Stimulated activated CD8-positive, alpha-beta memory T cell treated with anti-CD3 and anti-CD28 coated beads, Interleukin-4, amount 100 ng/mL, for 1 hour (primary cell): ENCODE measurements around the gene GCGR.
A peak's percentile ranks its signal among the peaks of the same experiment; 100 is the strongest.
"Not testable (repeated sequence)": the region's sequence is repeated elsewhere in the genome, so short reads cannot be mapped to it uniquely, and the experiment has no call there.

ENCODE experiments used
- DNase-seq, 2 donors: peaks; one replicate each; pipeline ENCODE4 v3.0.0-alpha.2; 2020; ENCODE audit warnings: low read depth in 2 of 2, low spot score in 1 of 2

GCGR gene

DNA sequence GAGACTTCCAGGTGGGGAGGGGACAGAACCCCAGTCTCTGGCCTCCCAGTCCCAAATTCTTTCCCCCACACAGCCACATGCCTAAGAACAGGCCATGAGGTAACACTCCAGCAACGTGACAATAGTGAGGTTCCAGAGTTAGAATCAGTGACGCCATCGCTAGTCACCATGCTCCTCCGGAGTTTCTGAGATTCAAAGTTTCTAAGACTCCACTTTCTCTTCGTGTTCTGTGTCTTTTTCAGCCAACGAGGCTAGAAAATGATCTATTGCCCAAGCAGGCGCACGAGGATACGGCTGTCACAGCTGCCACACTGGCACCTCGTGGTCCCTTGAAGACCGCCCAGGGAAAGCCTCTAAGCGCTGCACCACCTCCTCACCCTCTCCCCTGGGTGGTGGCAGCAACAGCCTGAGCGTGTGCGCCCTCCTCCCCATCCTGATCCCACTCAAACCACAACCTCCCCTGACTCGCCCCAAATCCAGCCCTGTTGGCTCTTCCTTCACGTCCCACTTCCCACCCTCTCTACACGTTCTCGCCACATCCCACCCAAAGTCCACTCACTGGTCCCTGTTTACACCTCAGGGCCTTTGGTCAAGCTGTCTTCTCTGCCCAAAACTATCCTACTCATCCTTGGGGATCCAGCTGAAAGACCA, 28.1 kb downstream of the GCGR start:
- DNase-seq, result peak in 1 of 2 donors; percentile 9

DNA sequence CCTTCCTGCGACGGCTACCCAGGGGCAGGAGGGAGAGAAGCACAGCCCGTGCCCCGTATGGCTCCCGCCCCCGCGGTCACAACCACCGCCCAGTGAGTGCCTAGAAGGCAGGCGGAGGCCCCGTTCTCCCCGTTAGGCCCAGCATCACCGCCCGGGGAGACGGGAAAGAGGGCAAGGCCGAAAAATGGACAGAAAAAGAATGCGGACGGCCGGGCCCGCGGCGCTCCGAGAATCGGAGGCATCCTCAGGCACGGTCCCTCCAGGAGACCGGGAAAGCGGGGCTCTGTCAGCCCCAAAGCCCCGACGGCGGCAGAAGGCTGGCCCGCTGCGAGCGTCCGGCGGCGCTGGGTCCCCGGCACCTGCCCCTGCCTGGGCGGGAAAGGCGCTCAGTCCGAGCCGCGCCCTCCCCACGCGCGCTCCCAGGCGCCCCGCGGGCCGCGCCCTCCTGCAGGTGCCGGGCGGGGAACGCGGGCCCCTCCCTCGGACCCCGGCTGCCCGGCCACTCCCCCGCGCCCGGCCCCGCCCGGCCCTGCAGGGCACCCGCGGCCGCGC, 28.7 kb downstream of the GCGR start:
- peak; percentile 6 to 16 for DNase-seq

DNA sequence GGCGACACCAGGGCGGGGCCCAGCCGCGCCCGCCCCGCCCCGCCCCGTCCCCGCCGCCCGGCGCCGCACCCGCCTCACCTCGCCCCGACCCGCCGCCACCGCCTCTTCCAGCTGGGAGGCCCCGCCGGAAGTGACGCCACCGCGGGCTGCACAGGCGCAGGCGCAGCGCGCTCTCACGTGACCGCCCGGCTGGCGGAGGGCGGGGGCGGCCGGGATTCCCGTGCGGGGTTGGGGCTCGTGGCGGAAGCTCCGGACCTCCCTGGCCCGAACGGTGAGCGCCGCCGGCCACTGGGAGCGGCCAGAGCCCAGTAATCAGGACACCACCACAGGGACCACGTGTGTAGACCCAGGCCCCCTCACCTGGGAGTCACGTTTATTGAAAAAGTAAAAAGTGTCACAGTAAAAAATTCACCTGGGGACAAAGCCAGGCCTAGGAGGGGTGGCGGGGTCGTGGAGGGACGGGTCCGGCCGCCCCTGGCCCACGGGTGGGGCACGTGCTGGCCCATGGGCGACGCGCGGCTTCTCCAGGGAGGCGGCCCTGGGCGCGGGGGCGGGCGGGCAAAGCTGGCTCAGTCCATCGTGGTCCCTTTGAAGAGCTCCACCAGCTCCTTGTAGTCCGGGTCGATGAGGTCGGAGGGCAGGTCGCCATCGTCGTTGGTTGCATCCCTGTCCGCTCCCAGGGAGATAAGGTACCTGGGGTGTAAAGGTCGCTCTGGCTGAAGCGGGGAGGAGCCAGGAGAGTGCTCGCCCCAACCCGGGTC, 29.4 kb downstream of the GCGR start, which contains the start of gene MCRIP1:
Gene MCRIP1, minus strand, starts transcription at position 132 of the 761 bp plus-strand sequence. CDS start 8,785 bp downstream, outside the sequence.
- DNase-seq, result peak; percentile 85 to 89

- no peak for DNase-seq
Observed at GRCh38 chr17:81833921-81834830, 30.2 kb downstream of the GCGR start.

GRCh38 chr17:81834831-81835267, 30.9 kb downstream of the GCGR start, which contains the start of gene PPP1R27:
TSS of gene PPP1R27 (minus strand) at chr17:81835050. CDS start at chr17:81834953, 97 bp downstream.
- no peak for DNase-seq

GRCh38 chr17:81837641-81838040, 33.7 kb downstream of the GCGR start:
- DNase-seq, result no peak

DNA sequence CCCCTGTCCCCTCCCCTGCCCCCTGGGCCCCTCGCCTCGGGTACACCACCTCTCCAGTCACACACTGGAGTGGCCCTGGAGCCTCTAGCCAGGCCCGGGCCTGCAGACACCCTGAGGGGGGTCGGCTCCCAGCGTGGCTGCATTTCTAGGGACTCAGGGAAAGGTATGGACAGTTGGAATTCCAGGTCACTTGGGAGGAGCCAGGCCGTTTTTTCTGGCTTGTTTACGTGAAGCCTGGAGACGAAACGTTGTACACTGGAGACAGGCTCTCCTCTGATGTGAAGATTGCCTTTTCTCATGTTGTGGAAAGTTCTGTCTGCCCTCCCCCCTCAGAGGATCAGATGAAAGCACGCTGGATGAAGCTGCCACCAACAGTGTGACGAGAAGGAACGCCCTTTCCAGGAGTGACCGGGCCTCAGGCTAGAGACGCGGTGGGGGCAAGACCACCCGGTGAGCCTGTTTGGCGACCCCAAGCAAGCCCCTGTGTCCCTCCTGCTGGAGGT, 34.9 kb downstream of the GCGR start:
- no peak for DNase-seq

GRCh38 chr17:81839301-81839700, 35.4 kb downstream of the GCGR start:
- DNase-seq, result no peak

DNA sequence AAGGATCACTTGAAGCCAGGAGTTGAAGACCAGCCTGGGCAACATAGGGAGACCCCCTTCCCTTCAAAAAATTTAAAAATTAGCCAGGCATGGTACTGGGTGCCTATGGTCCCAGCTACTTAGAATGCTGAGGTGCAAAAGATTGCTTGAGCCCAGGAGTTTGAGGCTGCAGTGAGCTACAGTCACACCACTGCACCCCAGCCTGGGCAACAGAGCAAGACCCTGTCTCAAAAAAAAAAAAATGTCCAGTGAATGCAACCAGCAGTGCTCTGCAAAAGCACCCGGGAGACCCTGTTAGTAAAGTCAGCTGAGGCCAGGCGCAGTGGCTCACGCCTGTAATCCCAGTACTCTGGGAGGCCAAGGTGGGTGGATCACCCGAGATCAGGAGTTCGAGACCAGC, 36.1 kb downstream of the GCGR start:
- not testable (repeated sequence) for DNase-seq

DNA sequence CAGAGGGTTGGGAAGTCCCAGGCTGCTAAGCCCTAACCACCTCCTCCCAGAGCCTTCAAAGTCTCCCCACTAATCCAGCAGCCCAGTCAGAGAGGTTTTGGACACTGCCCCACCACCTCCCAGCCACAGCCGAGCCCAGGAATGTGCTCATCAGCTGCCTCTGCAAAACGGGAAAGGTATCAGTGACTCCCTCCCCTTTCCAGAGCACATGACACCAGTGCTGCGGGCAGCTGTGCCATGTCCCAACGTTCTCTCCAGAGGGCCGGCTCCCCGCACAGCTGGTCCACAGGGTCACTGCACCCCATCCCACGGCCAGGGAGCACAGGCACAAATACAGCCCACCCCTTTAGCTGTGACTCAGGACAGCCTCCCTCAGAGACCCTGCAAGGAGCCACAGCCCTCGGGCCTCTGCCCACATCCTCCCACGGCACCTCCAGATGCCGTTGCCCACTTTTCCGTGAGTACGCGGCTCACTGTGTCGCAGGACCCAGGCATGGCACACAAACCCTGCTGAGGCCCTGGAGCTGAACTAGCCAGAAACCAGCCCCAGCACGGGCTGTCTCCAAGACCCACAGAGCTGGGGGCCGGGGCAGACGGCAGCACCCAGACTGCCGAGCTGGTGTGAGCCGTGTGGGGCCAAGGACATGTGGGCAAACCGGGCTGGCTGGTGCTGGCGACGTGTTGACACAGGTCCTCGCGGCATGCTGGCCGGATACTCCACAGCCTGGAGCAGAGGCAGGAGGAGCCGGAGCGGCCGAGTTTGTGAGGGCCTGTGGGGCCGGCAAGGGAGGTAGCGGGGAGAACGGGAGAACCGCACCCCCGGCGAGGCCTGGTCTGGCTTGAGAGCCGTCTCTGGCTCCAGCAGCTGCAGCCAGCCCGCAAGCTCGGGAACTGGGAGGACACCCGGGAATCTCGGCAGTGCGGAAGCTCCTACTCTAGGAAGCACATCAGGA, 37.2 kb downstream of the GCGR start:
- DNase-seq, result no peak

DNA sequence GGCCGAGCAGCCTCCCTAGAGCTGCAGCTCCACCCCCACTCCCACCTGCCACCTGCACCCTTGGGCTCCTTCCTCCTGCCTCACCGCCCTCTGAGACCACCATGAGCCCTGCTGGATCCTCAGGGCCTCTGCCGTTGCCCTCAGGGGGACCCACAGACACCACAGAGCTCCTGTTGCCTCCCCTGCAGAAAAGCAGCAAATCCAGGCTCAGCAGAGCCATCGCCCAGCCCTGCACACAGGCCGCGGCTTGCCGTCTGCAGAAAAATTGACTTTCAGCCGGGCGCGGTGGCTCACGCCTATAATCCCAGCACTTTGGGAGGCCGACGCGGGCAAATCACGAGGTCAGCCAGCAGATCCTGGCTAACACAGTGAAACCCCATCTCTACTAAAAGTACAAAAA, 37.9 kb downstream of the GCGR start:
- DNase-seq, result no peak

DNA sequence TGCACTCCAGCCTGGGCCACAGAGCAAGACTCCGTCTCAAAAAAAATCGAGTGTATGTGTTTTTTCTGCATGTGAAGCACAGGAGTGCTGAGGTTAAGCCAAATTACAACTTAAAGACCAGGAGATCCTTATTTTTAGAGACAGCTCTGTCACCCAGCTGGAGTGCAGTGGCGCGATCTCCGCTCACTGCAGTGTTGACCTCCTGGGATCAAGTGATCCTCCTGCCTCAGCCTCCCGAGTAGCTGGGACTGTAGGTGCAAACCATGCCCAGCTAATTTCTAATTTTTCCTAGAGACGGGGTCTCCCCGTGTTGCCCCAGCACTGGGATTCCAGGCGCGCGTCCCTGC, 38.4 kb downstream of the GCGR start:
- DNase-seq, result no peak

GRCh38 chr17:81842725-81843504, 39.0 kb downstream of the GCGR start:
- DNase-seq, result no peak

GRCh38 chr17:81843713-81844326, 39.9 kb downstream of the GCGR start:
- no peak for DNase-seq

- DNase-seq, result no peak
Observed at GRCh38 chr17:81844327-81844851, 40.4 kb downstream of the GCGR start.

- no peak for DNase-seq
Observed at GRCh38 chr17:81844887-81845286, 40.9 kb downstream of the GCGR start.

DNA sequence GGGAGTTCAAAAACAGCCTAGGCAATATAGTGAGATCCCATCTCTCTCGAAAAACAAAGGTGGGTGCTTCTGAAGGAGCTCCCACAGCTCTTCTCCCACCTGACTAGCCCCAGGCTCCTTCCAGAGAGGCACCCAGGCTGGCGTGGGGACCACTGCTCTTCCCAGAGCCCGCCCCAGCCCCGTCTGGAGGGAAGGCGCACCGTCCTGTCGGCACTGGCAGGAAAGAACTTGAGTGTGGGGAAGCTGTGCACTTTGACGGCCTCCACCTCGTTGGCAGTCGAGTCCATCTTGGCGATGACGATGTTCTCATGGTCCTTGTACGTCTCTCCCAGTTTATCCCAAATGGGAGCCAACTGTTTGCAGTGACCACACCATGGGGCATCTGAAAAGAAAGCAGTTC, 41.4 kb downstream of the GCGR start:
- no peak for DNase-seq
